GM19397 (cell line): ENCODE measurements around the gene ITK.
A peak's percentile ranks its signal among the peaks of the same experiment; 100 is the strongest.

Experiments
- ATAC-seq: cut with Tn5 transposase; IDR thresholded peaks from one replicate; pipeline ENCODE4 v1.9.1; 2021; ENCODE audit warnings: mild to moderate bottlenecking, moderate library complexity; ENCODE audit not compliant: unreplicated experiment

Gene ITK

GRCh38 chr5:157278319-157279037, 97.8 kb downstream of the ITK start:
- ATAC-seq: no peak

GRCh38 chr5:157279605-157280239, 99.1 kb downstream of the ITK start:
- ATAC-seq: no peak

GRCh38 chr5:157280927-157281326, 100.3 kb downstream of the ITK start:
- no peak for ATAC-seq

- ATAC-seq: no peak
These were observed 101.5 kb downstream of the ITK start for GRCh38 chr5:157282150-157282549.

GRCh38 chr5:157283434-157283833, 102.8 kb downstream of the ITK start:
- ATAC-seq: peak; percentile 98

GRCh38 chr5:157284458-157285212, 104.0 kb downstream of the ITK start:
- ATAC-seq: no peak

GRCh38 chr5:157285310-157286035, 104.8 kb downstream of the ITK start:
- no peak for ATAC-seq

GRCh38 chr5:157286761-157287211, 106.1 kb downstream of the ITK start:
- no peak for ATAC-seq

- ATAC-seq: no peak
These were observed 107.9 kb downstream of the ITK start for GRCh38 chr5:157288405-157289163.

- ATAC-seq: no peak
These were observed 108.7 kb downstream of the ITK start for GRCh38 chr5:157289164-157289819.

GRCh38 chr5:157290156-157290980, 109.7 kb downstream of the ITK start:
- no peak for ATAC-seq

GRCh38 chr5:157290981-157291711, 110.5 kb downstream of the ITK start:
- ATAC-seq: peak; percentile 90

- ATAC-seq: no peak
These were observed 112.0 kb downstream of the ITK start for GRCh38 chr5:157292599-157292998.

- no peak for ATAC-seq
These were observed 113.9 kb downstream of the ITK start for GRCh38 chr5:157294407-157295091.

GRCh38 chr5:157295247-157295646, 114.6 kb downstream of the ITK start:
- ATAC-seq: no peak

- ATAC-seq: no peak
These were observed 119.9 kb downstream of the ITK start for GRCh38 chr5:157300564-157300963.

GRCh38 chr5:157301066-157301465, 120.4 kb downstream of the ITK start:
- ATAC-seq: no peak

GRCh38 chr5:157303023-157303422, 122.4 kb downstream of the ITK start:
- no peak for ATAC-seq
